HepG2 (cell line): ENCODE results near the gene SLC6A8. TPM values are rescaled to one million over a fixed set of nuclear protein-coding genes. Genes with fewer than 3 reads are reported as not detected.
A peak's percentile ranks its signal among the peaks of the same experiment; 100 is the strongest.

Experiments used
- DNMT1 ChIP-seq: sonication (generic); formaldehyde crosslinking; IDR thresholded peaks from 2 replicates; pipeline ENCODE4 v1.5.1; 2020; ENCODE audit warnings: mild to moderate bottlenecking, missing genetic modification reagents
- E2F2 ChIP-seq: sonication (generic); formaldehyde crosslinking; IDR thresholded peaks from 2 replicates; pipeline ENCODE4 v1.4.0; 2020; ENCODE audit warnings: missing genetic modification reagents, borderline replicate concordance
- JUNB ChIP-seq: sonication (generic); formaldehyde crosslinking; IDR thresholded peaks from 2 replicates; pipeline ENCODE4 v1.8.0; 2022; ENCODE audit warnings: missing genetic modification reagents, mild to moderate bottlenecking, borderline replicate concordance
- KAT2B ChIP-seq: fragments of 150-350 bp; IDR thresholded peaks from 2 replicates; pipeline ENCODE4 v1.6.1; 2014; ENCODE audit warnings: low read depth, low read length, borderline replicate concordance
- MTA1 ChIP-seq: sonication (generic); formaldehyde crosslinking; IDR thresholded peaks from 2 replicates; pipeline ENCODE4 v1.4.0; 2020; ENCODE audit warnings: missing genetic modification reagents, mild to moderate bottlenecking, borderline replicate concordance
- NONO ChIP-seq, 2 experiments: fragments of 450-650 bp in 1 of 2; sonication (generic) in 1 of 2; formaldehyde crosslinking in 1 of 2; IDR thresholded peaks in 1 of 2; conservative IDR thresholded peaks in 1 of 2; 2 replicates each; pipeline versions ENCODE4 v1.6.1 to v1.8.0; 2017 to 2022; ENCODE audit warnings: mild to moderate bottlenecking in 1 of 2, missing genetic modification reagents in 1 of 2, moderate library complexity in 1 of 2
- PAF1 ChIP-seq: IDR thresholded peaks from 2 replicates; pipeline ENCODE4 v1.6.1; 2016; ENCODE audit warnings: missing genetic modification reagents, missing compliant biosample characterization
- RBM22 ChIP-seq: fragments of 200-400 bp; formaldehyde crosslinking; optimal IDR thresholded peaks from 2 replicates; pipeline ENCODE3; 2017; ENCODE audit warnings: mild to moderate bottlenecking, low read length, moderate library complexity
- SMAD9 ChIP-seq: sonication (generic); formaldehyde crosslinking; IDR thresholded peaks from 2 replicates; pipeline ENCODE4 v1.5.1; 2020; ENCODE audit warnings: mild to moderate bottlenecking, missing genetic modification reagents
- ZHX1 ChIP-seq: sonication (generic); formaldehyde crosslinking; IDR thresholded peaks from 2 replicates; pipeline ENCODE4 v1.8.1; 2022; ENCODE audit warnings: low read depth, mild to moderate bottlenecking, missing genetic modification reagents
- ZNF136 ChIP-seq: sonication (generic); formaldehyde crosslinking; IDR thresholded peaks from 2 replicates; pipeline ENCODE4 v1.8.1; 2022; ENCODE audit warnings: low read depth, mild to moderate bottlenecking, moderate library complexity, missing genetic modification reagents
- ZNF574 ChIP-seq: sonication (generic); formaldehyde crosslinking; IDR thresholded peaks from 2 replicates; pipeline ENCODE4 v1.4.0; 2020; ENCODE audit warnings: missing genetic modification reagents
- ZNF607 ChIP-seq: sonication (generic); formaldehyde crosslinking; IDR thresholded peaks from 2 replicates; pipeline ENCODE4 v1.5.1; 2020; ENCODE audit warnings: missing genetic modification reagents, mild to moderate bottlenecking, borderline replicate concordance
- ZSCAN29 ChIP-seq: sonication (generic); formaldehyde crosslinking; conservative IDR thresholded peaks from 2 replicates; pipeline ENCODE4 v1.4.0; 2020; ENCODE audit warnings: mild to moderate bottlenecking, missing genetic modification reagents
- polyA plus RNA-seq, 8 experiments: library from polyadenylated mRNA; depleted of rRNA in 3 of 8; stranded (reverse) in 7 of 8; unstranded in 1 of 8; fragments of >200 nt; fragmentation: Illumina TruSeq in 4 of 8; extraction: Trizol in 4 of 8; gene quantifications; 2 replicates each; pipeline versions ENCODE4 v1.2.1 to v1.2.3, GENCODE V29; 2011 to 2016; ENCODE audit warnings: low read depth in 4 of 8, missing spikeins in 1 of 8, mixed read lengths in 1 of 8; ENCODE audit not compliant: insufficient read depth in 1 of 8
- total RNA-seq, 5 experiments: library from RNA; depleted of rRNA; stranded (reverse); fragments of >200 nt; fragmentation: Illumina TruSeq; extraction: Trizol; gene quantifications; 2 replicates each; pipeline ENCODE4 v1.2.3, GENCODE V29; 2016; ENCODE audit warnings: low read depth in 1 of 5
- TF ChIP-seq, protein P1 (sequence below): sonication (generic); formaldehyde crosslinking; IDR thresholded peaks from 2 replicates; pipeline ENCODE4 v1.4.0; 2020; ENCODE audit warnings: missing genetic modification reagents
- TF ChIP-seq, protein P2 (sequence below): sonication (generic); formaldehyde crosslinking; conservative IDR thresholded peaks from 2 replicates; pipeline ENCODE4 v1.8.1; 2023; ENCODE audit warnings: missing genetic modification reagents
- TF ChIP-seq, protein P3 (sequence below): sonication (generic); formaldehyde crosslinking; IDR thresholded peaks from 2 replicates; pipeline ENCODE4 v1.4.0; 2020; ENCODE audit warnings: mild to moderate bottlenecking, missing genetic modification reagents

The SLC6A8 gene
- total and polyA plus RNA-seq, 2 of the 13 experiments (the other 11 are each of a cell fraction or from before 2014, with no cell fraction given), result 13.9 to 176 TPM

DNA sequence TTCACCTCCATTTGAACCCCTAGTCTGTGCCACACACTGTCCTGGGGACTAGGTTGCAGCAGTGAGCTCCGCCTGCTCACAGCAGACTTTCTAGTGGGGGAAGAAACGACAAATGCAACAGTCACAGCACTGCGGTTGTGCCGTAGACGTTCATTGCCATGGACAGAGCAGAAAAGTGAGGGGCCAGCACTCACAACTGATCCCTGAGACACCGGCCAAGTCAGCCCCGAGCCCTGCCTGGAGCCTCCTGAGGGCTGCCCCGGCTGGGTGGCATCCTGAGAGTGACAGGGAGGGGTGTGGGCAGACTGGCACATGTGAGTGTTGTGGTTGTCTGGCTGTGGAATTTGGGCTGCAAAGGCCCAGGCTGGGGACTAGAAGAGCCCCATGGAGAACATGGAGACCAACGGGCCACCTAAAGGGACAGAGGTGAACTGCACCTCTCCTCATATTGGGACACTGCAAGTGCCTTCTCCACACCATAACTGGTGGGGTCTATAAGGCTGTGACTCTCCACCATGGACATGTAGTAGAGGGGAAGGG is 36.1 kb upstream of the SLC6A8 start (continued):
- TF ChIP-seq, protein P1, sequence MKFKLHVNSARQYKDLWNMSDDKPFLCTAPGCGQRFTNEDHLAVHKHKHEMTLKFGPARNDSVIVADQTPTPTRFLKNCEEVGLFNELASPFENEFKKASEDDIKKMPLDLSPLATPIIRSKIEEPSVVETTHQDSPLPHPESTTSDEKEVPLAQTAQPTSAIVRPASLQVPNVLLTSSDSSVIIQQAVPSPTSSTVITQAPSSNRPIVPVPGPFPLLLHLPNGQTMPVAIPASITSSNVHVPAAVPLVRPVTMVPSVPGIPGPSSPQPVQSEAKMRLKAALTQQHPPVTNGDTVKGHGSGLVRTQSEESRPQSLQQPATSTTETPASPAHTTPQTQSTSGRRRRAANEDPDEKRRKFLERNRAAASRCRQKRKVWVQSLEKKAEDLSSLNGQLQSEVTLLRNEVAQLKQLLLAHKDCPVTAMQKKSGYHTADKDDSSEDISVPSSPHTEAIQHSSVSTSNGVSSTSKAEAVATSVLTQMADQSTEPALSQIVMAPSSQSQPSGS (CRISPR knock-in tag), result no peak
- TF ChIP-seq ZNF136 (CRISPR knock-in tag) (no peak), KAT2B (no peak), NONO (IDR thresholded peaks at IDR 0.05) (no peak), NONO (CRISPR knock-in tag; conservative IDR thresholded peaks at IDR 0.05) (peak; percentile 59; the same call in 1 of the 2 replicates), ZSCAN29 (CRISPR knock-in tag) (no peak), E2F2 (CRISPR knock-in tag) (no peak), ZNF574 (CRISPR knock-in tag) (peak; percentile 43), SMAD9 (CRISPR knock-in tag) (no peak), MTA1 (CRISPR knock-in tag) (no peak), PAF1 (CRISPR knock-in tag) (peak; percentile 79), DNMT1 (CRISPR knock-in tag) (no peak), ZHX1 (CRISPR knock-in tag) (no peak), RBM22 (peak; percentile 67), ZNF607 (CRISPR knock-in tag) (no peak), JUNB (CRISPR knock-in tag) (no peak)
- TF ChIP-seq, protein P2, sequence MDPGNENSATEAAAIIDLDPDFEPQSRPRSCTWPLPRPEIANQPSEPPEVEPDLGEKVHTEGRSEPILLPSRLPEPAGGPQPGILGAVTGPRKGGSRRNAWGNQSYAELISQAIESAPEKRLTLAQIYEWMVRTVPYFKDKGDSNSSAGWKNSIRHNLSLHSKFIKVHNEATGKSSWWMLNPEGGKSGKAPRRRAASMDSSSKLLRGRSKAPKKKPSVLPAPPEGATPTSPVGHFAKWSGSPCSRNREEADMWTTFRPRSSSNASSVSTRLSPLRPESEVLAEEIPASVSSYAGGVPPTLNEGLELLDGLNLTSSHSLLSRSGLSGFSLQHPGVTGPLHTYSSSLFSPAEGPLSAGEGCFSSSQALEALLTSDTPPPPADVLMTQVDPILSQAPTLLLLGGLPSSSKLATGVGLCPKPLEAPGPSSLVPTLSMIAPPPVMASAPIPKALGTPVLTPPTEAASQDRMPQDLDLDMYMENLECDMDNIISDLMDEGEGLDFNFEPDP (CRISPR knock-in tag), result no peak
- TF ChIP-seq, protein P3, sequence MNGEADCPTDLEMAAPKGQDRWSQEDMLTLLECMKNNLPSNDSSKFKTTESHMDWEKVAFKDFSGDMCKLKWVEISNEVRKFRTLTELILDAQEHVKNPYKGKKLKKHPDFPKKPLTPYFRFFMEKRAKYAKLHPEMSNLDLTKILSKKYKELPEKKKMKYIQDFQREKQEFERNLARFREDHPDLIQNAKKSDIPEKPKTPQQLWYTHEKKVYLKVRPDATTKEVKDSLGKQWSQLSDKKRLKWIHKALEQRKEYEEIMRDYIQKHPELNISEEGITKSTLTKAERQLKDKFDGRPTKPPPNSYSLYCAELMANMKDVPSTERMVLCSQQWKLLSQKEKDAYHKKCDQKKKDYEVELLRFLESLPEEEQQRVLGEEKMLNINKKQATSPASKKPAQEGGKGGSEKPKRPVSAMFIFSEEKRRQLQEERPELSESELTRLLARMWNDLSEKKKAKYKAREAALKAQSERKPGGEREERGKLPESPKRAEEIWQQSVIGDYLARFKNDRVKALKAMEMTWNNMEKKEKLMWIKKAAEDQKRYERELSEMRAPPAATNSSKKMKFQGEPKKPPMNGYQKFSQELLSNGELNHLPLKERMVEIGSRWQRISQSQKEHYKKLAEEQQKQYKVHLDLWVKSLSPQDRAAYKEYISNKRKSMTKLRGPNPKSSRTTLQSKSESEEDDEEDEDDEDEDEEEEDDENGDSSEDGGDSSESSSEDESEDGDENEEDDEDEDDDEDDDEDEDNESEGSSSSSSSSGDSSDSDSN, result peak; percentile 31
